NT2/D1 (cell line): ENCODE results near the gene PNPLA7.

Experiments used
- YY1 ChIP-seq: IDR thresholded peaks from 2 replicates; pipeline ENCODE4 v1.6.1; 2011; ENCODE audit not compliant: insufficient read length, insufficient read depth
- ZNF274 ChIP-seq: IDR thresholded peaks from 2 replicates; pipeline ENCODE4 v1.6.1; 2011; ENCODE audit warnings: mild to moderate bottlenecking, low read depth, low read length

GRCh38 chr9:137470785-137471184 lies 79.4 kb downstream of the PNPLA7 start:
- TF ChIP-seq YY1 (no peak), ZNF274 (no peak)
